Esophagus muscularis mucosa (tissue), 4 donors: ENCODE measurements around the gene ANAPC10. TPM values are rescaled to one million over a fixed set of nuclear protein-coding genes. Genes with fewer than 3 reads are reported as not detected.

Experiments
- DNase-seq: peaks from one replicate; pipeline ENCODE4 v3.0.0-alpha.2; 2017; ENCODE audit errors: extremely low spot score
- H3K27ac ChIP-seq, 4 donors: fragments of 200-600 bp; sonication (generic); replicated peaks in 1 of 4; 1 replicate in 3 of 4; 2 replicates in 1 of 4; pipeline ENCODE4 v1.5.1; 2016 to 2019; ENCODE audit warnings: mild to moderate bottlenecking in 1 of 4
- H3K27me3 ChIP-seq, 4 donors: fragments of 200-600 bp; sonication (generic); one replicate each; pipeline versions ENCODE4 v1.5.1 to v1.6.0; 2016 to 2019
- H3K36me3 ChIP-seq, 4 donors: fragments of 200-600 bp; sonication (generic); one replicate each; pipeline ENCODE4 v1.5.1; 2016 to 2019
- H3K4me1 ChIP-seq, 4 donors: fragments of 200-600 bp; sonication (generic); one replicate each; pipeline ENCODE4 v1.5.1; 2016 to 2019
- H3K4me3 ChIP-seq, 4 donors: fragments of 200-600 bp; sonication (generic); 1 replicate in 2 of 4; 2 replicates in 2 of 4; pipeline ENCODE4 v1.5.1; 2016 to 2019; ENCODE audit warnings: mild to moderate bottlenecking in 4 of 4, moderate library complexity in 1 of 4
- H3K9me3 ChIP-seq, 4 donors: fragments of 200-600 bp; sonication (generic); 1 replicate in 3 of 4; 2 replicates in 1 of 4; pipeline ENCODE4 v1.5.1; 2016 to 2019
- EP300 ChIP-seq: sonication (generic); formaldehyde crosslinking; IDR thresholded peaks from one replicate; pipeline ENCODE4 v1.6.1; 2017; ENCODE audit warnings: antibody characterized with exemption
- POLR2A ChIP-seq: fragments of 450-650 bp; IDR thresholded peaks from one replicate; pipeline ENCODE4 v1.6.1; 2017; ENCODE audit warnings: antibody characterized with exemption, moderate library complexity, mild to moderate bottlenecking, low read depth
- POLR2AphosphoS5 ChIP-seq, 2 donors: sonication (generic); formaldehyde crosslinking; IDR thresholded peaks; one replicate each; pipeline ENCODE4 v1.6.1; 2017; ENCODE audit warnings: antibody characterized with exemption in 2 of 2
- WGBS: methylation state at CpG from one replicate; pipeline ENCODE4 v1.1.5; 2018; 5-methylcytosine and 5-hydroxymethylcytosine counted together
- intact Hi-C: fragments of 100-400 bp; cut with DNase I; formaldehyde crosslinking; loops from one replicate; pipeline ENCODE4 v1.15.1; 2023
- total RNA-seq, 4 donors: library from RNA; depleted of rRNA; stranded (reverse); fragments of >200 nt; gene quantifications; one replicate each; pipeline versions ENCODE4 v1.1.0 to v1.2.1, GENCODE V29; 2016
- TF ChIP-seq, protein P1 (sequence below), 3 experiments: fragments of 200-600 bp in 2 of 3; fragments of 450-650 bp in 1 of 3; sonication (generic) in 2 of 3; IDR thresholded peaks; one replicate each; pipeline ENCODE4 v1.5.1; 2017 to 2019; ENCODE audit warnings: antibody characterized with exemption in 3 of 3, mild to moderate bottlenecking in 2 of 3, moderate library complexity in 1 of 3

Gene ANAPC10
- total RNA-seq, 4 donors from 2014 or later, result 17.8 to 32.0 (median 21.3) TPM

DNA sequence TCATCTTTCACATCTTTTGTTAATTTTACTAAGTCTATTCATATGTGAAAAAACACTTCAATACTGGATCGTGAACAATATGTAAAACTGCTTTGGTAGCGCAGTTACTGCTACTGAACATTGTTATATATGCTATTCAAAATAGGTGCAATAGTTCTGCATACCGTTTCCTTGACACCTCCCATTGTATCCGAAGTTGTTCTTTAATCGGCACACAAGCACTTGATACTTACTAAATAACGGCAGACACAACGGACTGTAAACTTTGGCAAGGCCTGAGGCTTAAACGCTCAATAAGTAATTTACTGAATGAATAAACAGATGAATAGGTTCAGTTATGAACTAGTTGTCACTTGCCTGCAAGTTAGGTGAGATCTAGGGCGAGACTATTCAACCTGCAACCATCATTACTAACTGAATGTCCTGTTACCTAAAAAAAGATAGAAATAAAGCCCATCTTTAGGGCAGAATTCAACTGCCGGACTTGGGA, 620 bp downstream of the ANAPC10 start:
- Histone ChIP-seq H3K9me3 (peaks cover 3 to 7% (median 7%) of the 10 kb centered on the region in 4 donors), H3K4me1 (peaks cover 26 to 51% (median 49%) of the 10 kb centered on the region in 4 donors), H3K36me3 (peaks cover 19 to 36% (median 25%) of the 10 kb centered on the region in 4 donors), H3K4me3 (peak overlapping the region; percentile 71 to 88 (median 82)), H3K27me3 (no peaks in the 10 kb centered on the region), H3K27ac (peak overlapping the region; percentile 90 to 92 (median 91))
- 7% methylated on average over 10 of the region's 10 CpGs for whole genome bisulfite sequencing
- intact Hi-C loops, result loop anchor here (5.0 kb wide), 1 partner anchor 80 kb away; no protein-coding TSS in a partner anchor
- TF ChIP-seq POLR2A (no peak), EP300 (no peak), POLR2AphosphoS5 (IDR thresholded peaks at IDR 0.05) (no peak)
- TF ChIP-seq, protein P1, sequence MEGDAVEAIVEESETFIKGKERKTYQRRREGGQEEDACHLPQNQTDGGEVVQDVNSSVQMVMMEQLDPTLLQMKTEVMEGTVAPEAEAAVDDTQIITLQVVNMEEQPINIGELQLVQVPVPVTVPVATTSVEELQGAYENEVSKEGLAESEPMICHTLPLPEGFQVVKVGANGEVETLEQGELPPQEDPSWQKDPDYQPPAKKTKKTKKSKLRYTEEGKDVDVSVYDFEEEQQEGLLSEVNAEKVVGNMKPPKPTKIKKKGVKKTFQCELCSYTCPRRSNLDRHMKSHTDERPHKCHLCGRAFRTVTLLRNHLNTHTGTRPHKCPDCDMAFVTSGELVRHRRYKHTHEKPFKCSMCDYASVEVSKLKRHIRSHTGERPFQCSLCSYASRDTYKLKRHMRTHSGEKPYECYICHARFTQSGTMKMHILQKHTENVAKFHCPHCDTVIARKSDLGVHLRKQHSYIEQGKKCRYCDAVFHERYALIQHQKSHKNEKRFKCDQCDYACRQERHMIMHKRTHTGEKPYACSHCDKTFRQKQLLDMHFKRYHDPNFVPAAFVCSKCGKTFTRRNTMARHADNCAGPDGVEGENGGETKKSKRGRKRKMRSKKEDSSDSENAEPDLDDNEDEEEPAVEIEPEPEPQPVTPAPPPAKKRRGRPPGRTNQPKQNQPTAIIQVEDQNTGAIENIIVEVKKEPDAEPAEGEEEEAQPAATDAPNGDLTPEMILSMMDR (IDR thresholded peaks at IDR 0.05), result peak in 1 of 3 experiments; percentile 4
- DNase-seq, result no peak

DNA sequence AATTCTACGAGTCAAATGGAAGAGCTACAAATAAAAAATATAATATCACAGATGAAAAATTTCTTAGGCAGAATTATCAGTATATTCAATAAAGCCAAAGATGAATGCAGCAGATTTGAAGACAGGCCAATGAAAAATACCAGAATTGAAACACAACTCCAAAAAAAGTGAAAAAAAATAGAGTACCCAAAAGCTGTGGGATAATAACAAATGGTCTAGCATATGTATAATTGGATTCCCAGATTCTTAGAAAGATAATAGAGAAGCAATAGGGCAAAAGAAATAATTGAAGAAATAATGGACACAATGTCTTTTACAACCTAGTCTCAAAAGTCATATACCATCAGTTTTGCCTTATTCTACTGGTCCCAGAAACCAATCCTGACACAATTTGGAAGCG, 4.4 kb downstream of the ANAPC10 start:
- intact Hi-C loops, result no loop called here
- Histone ChIP-seq H3K4me3 (no peak overlapping the region), H3K9me3 (peaks cover 3 to 7% (median 7%) of the 10 kb centered on the region in 4 donors), H3K27ac (no peak overlapping the region), H3K36me3 (peaks cover 27 to 63% (median 47%) of the 10 kb centered on the region in 4 donors), H3K27me3 (no peaks in the 10 kb centered on the region), H3K4me1 (peaks cover 14 to 17% (median 15%) of the 10 kb centered on the region in 4 donors)
- TF ChIP-seq POLR2A, result no peak
- TF ChIP-seq EP300, result no peak
- no peak for TF ChIP-seq POLR2AphosphoS5 (IDR thresholded peaks at IDR 0.05)
- TF ChIP-seq, protein P1 (IDR thresholded peaks at IDR 0.05), result no peak
- no peak for DNase-seq
- 100% methylated on average over 2 of the region's 2 CpGs for WGBS

DNA sequence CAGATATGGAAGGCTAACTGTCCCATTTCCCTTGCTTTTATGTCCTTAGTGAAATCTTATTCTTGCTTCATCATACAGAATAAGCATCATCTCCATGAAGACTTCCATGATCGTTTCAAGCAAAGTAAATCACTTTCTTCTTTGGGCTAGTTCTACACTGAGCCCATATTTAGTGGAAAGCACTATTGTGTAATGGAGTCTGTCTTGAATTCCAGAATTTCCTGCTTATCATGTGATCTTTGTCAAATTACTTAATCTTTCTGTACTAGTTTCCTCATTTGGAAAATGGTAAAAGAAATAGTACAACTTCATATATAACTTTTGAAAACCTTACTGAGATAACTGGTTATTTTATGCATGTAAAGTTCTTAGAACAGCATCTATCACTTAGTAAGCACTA, 7.6 kb downstream of the ANAPC10 start:
- Histone ChIP-seq H3K27ac (no peak overlapping the region), H3K4me3 (no peak overlapping the region), H3K4me1 (no peaks in the 10 kb centered on the region), H3K36me3 (peaks cover 27 to 66% (median 53%) of the 10 kb centered on the region in 4 donors), H3K9me3 (peaks cover 3 to 7% (median 7%) of the 10 kb centered on the region in 4 donors), H3K27me3 (no peaks in the 10 kb centered on the region)
- intact Hi-C loops, result no loop called here
- 86% methylated on average over 1 of the region's 1 CpG for WGBS
- TF ChIP-seq POLR2A (no peak), EP300 (no peak), POLR2AphosphoS5 (IDR thresholded peaks at IDR 0.05) (no peak)
- TF ChIP-seq, protein P1 (IDR thresholded peaks at IDR 0.05), result no peak
- DNase-seq, result no peak

DNA sequence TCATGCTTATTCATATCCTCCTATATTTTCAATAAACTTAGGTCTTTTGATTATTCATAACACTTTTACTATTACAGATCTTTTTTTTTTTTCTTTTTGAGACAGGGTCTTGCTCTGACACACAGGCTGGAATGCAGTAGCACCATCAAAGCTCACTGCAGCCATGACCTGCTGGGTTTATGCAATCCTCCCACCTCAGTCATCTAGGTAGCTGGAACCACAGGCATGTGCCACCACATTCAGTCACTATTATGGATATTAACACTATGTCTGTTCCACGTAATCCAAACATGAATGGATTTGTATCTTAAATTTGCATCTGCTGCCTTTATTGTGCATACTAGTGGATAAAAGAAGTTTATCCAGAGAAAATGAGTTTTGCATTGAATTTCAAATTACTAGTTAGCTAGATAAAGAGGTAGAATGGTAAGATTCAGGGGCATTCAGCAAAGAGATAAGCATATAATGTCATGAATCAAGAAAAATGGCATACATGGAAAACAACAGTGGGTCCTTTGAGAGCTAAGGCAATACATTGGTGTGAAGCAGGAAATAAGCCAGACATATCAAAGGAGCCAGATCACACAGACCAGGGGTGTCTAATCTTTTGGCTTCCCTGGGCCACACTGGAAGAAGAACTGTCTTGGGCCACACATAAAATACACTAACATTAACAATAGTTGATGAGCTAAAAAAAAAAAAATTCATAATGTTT, 13.9 kb downstream of the ANAPC10 start:
- Histone ChIP-seq H3K27ac (no peak overlapping the region), H3K4me3 (no peak overlapping the region), H3K27me3 (no peaks in the 10 kb centered on the region), H3K36me3 (peaks cover 6 to 33% (median 17%) of the 10 kb centered on the region in 4 donors), H3K4me1 (no peaks in the 10 kb centered on the region), H3K9me3 (no peaks in the 10 kb centered on the region)
- intact Hi-C loops, result no loop called here
- 85% methylated on average over 1 of the region's 1 CpG for WGBS
- TF ChIP-seq, protein P1 (IDR thresholded peaks at IDR 0.05), result no peak
- TF ChIP-seq POLR2A, result no peak
- no peak for TF ChIP-seq EP300
- TF ChIP-seq POLR2AphosphoS5 (IDR thresholded peaks at IDR 0.05), result no peak
- DNase-seq, result no peak
